Measurements from ENCODE around the gene FOXF1. TPM values are rescaled to one million over a fixed set of nuclear protein-coding genes. Genes with fewer than 3 reads are reported as not detected.

Gene FOXF1
- total and polyA plus RNA-seq, 3 donors from 2014 or later = 0.91 to 2.8 (median 2.0) TPM

- intact Hi-C loops (cut with DNase I; ENCODE audit: low total_unique reads) = loop anchor here (5.0 kb wide), 2 partner anchors 174 to 444 kb away; no protein-coding TSS in a partner anchor
- TF ChIP-seq POLR2A (IDR thresholded peaks at IDR 0.05) (no peak), CTCF (IDR thresholded peaks at IDR 0.05) (no peak)
- Histone ChIP-seq H3K4me3 (peak overlapping the region in 1 of 2 donors; percentile 40), H3K36me3 (ENCODE audit: low read depth, missing control alignments) (no peaks in the 10 kb centered on the region), H3K4me1 (no peaks in the 10 kb centered on the region), H3K9me3 (no peaks in the 10 kb centered on the region), H3K27ac (no peak overlapping the region), H3K27me3 (no peaks in the 10 kb centered on the region)
- WGBS, 2 donors = 23 to 25% methylated on average over 25 to 26 of the region's 29 CpGs
- no peak for DNase-seq
Measured at GRCh38 chr16:86516623-86517003, 6.3 kb downstream of the FOXF1 start.

GRCh38 chr16:86517033-86517432 lies 6.7 kb downstream of the FOXF1 start:
- no peak for DNase-seq
- intact Hi-C loops (cut with DNase I; ENCODE audit: low total_unique reads) = loop anchor here (5.0 kb wide), 2 partner anchors 175 to 445 kb away; no protein-coding TSS in a partner anchor
- H3K4me3 ChIP-seq = peak overlapping the region in 1 of 2 donors; percentile 40
- TF ChIP-seq CTCF (IDR thresholded peaks at IDR 0.05) = no peak
- no peak for TF ChIP-seq POLR2A (IDR thresholded peaks at IDR 0.05)
- no peak overlapping the region for H3K27ac ChIP-seq
- H3K9me3 ChIP-seq = no peaks in the 10 kb centered on the region
- no peaks in the 10 kb centered on the region for H3K36me3 ChIP-seq (ENCODE audit: low read depth, missing control alignments)
- H3K4me1 ChIP-seq = no peaks in the 10 kb centered on the region
- no peaks in the 10 kb centered on the region for H3K27me3 ChIP-seq
- WGBS, 2 donors = 43 to 50% methylated on average over 9 of the region's 9 CpGs

- peak; percentile 38 to 67 (median 43) for TF ChIP-seq CTCF (IDR thresholded peaks at IDR 0.05)
- TF ChIP-seq POLR2A (IDR thresholded peaks at IDR 0.05) = no peak
- Histone ChIP-seq H3K9me3 (no peaks in the 10 kb centered on the region), H3K36me3 (ENCODE audit: low read depth, missing control alignments) (no peaks in the 10 kb centered on the region), H3K4me3 (no peak overlapping the region), H3K27ac (no peak overlapping the region), H3K27me3 (no peaks in the 10 kb centered on the region), H3K4me1 (no peaks in the 10 kb centered on the region)
- 34% methylated on average over 10 to 17 of the region's 17 CpGs for WGBS, 2 donors
- DNase-seq = peak; percentile 73
- intact Hi-C loops (cut with DNase I; ENCODE audit: low total_unique reads) = loop anchor here (5.0 kb wide), 2 partner anchors 175 to 445 kb away; no protein-coding TSS in a partner anchor
Measured at GRCh38 chr16:86517652-86518258, 7.4 kb downstream of the FOXF1 start.

- DNase-seq = no peak
- Histone ChIP-seq H3K27ac (no peak overlapping the region), H3K4me3 (no peak overlapping the region), H3K9me3 (no peaks in the 10 kb centered on the region), H3K27me3 (no peaks in the 10 kb centered on the region), H3K36me3 (ENCODE audit: low read depth, missing control alignments) (no peaks in the 10 kb centered on the region), H3K4me1 (no peaks in the 10 kb centered on the region)
- no peak for TF ChIP-seq POLR2A (IDR thresholded peaks at IDR 0.05)
- TF ChIP-seq CTCF (IDR thresholded peaks at IDR 0.05) = no peak
- intact Hi-C loops (cut with DNase I; ENCODE audit: low total_unique reads) = loop anchor here (5.0 kb wide), 2 partner anchors 177 to 447 kb away; no protein-coding TSS in a partner anchor
- 86 to 89% methylated on average over 16 of the region's 16 CpGs for WGBS, 2 donors
Measured at GRCh38 chr16:86519007-86519648, 8.8 kb downstream of the FOXF1 start.

Measured in testis (tissue), 3 donors.